Measurements from ENCODE around the gene TRAK1. TPM values are rescaled to one million over a fixed set of nuclear protein-coding genes. Genes with fewer than 3 reads are reported as not detected.
A peak's percentile ranks its signal among the peaks of the same experiment; 100 is the strongest.

The TRAK1 gene
- total and polyA plus RNA-seq, 2 donors (not counting 1 experiment from before 2014, with no cell fraction given): 71.3 to 129 TPM

GRCh38 chr3:42179110-42179725, 88.1 kb downstream of the TRAK1 start:
- peaks cover 53% of the 10 kb centered on the region for H3K79me2 ChIP-seq (ENCODE audit: control insufficient read depth, insufficient read depth, low read length)
- 90% methylated on average over 7 of the region's 7 CpGs for WGBS (ENCODE audit: insufficient coverage)
- peaks cover 50% of the 10 kb centered on the region for H4K20me1 ChIP-seq (ENCODE audit: control insufficient read depth, insufficient read depth, low read length, poor library complexity, severe bottlenecking)
- Mint-ChIP-seq H3K27me3 (no peaks in the 10 kb centered on the region), H3K4me1 (peaks cover 20% of the 10 kb centered on the region), H3K27ac (peak overlapping the region; percentile 42), H3K9me3 (ENCODE audit: insufficient read depth) (no peaks in the 10 kb centered on the region), H3K4me3 (no peak overlapping the region)
- TF ChIP-seq EZH2 (IDR thresholded peaks at IDR 0.05; ENCODE audit: borderline replicate concordance, insufficient read depth, low read depth, low read length, poor library complexity, severe bottlenecking) (no peak), CTCF (IDR thresholded peaks at IDR 0.05) (no peak)
- no peak overlapping the region for H3K9ac ChIP-seq (ENCODE audit: low read length)
- H3K9me3 ChIP-seq (ENCODE audit: control extremely low read depth in 1 of 3, control insufficient read depth in 2 of 3, insufficient read depth in 1 of 3, low read length in 2 of 3): no peaks in the 10 kb centered on the region
- CTCF ChIA-PET: interaction anchor here (3.4 kb wide), 1 partner anchor 12 kb away, joined by 12 read pairs; no protein-coding TSS in a partner anchor
- no peak overlapping the region for H3K27ac ChIP-seq (ENCODE audit: low read length in 2 of 2)
- no peak overlapping the region for H3K4me2 ChIP-seq (replicated peaks; ENCODE audit: low read depth, low read length, poor library complexity, severe bottlenecking)
- H3K4me3 ChIP-seq (ENCODE audit: control extremely low read depth in 1 of 5, extremely low read depth in 1 of 5, insufficient read depth in 1 of 5, low read depth in 2 of 5, low read length in 4 of 5): no peak overlapping the region
- intact Hi-C loops (cut with micrococcal nuclease): no loop called here
- peaks cover 16 to 21% of the 10 kb centered on the region in 2 donors for H3K4me1 ChIP-seq (ENCODE audit: control insufficient read depth in 2 of 2, insufficient read depth in 2 of 2, low read length in 2 of 2)
- no peak for DNase-seq
- no peak for ATAC-seq (ENCODE audit: low read depth)
- H2AFZ ChIP-seq (ENCODE audit: insufficient read depth, low read depth, low read length, poor library complexity, severe bottlenecking): no peak overlapping the region
- H3K36me3 ChIP-seq (replicated peaks in 1 of 2; ENCODE audit: control extremely low read depth in 1 of 2, control insufficient read depth in 1 of 2, extremely low read depth in 1 of 2, insufficient read depth in 2 of 2, low read length in 1 of 2): peaks cover 0 to 49% of the 10 kb centered on the region in 2 experiments
- POLR2A ChIA-PET: no interaction called here
- no peaks in the 10 kb centered on the region for H3K27me3 ChIP-seq (replicated peaks in 1 of 4; ENCODE audit: control extremely low read depth in 1 of 4, control insufficient read depth in 3 of 4, insufficient read depth in 4 of 4, low read length in 3 of 4)

- WGBS (ENCODE audit: insufficient coverage): 94% methylated on average over 6 of the region's 8 CpGs
- Mint-ChIP-seq H3K9me3 (ENCODE audit: insufficient read depth) (no peaks in the 10 kb centered on the region), H3K27me3 (no peaks in the 10 kb centered on the region), H3K4me1 (peaks cover 6% of the 10 kb centered on the region), H3K27ac (no peak overlapping the region), H3K4me3 (no peak overlapping the region)
- CTCF ChIA-PET: interaction anchor here (1.8 to 1.9 kb wide), 2 partner anchors 11 to 12 kb away, joined by 4 to 14 read pairs; no protein-coding TSS in a partner anchor
- ATAC-seq (ENCODE audit: low read depth): no peak
- POLR2A ChIA-PET: no interaction called here
- no peaks in the 10 kb centered on the region for H3K9me3 ChIP-seq (ENCODE audit: control extremely low read depth in 1 of 3, control insufficient read depth in 2 of 3, insufficient read depth in 1 of 3, low read length in 2 of 3)
- no peak overlapping the region for H3K4me2 ChIP-seq (replicated peaks; ENCODE audit: low read depth, low read length, poor library complexity, severe bottlenecking)
- peaks cover 34% of the 10 kb centered on the region for H4K20me1 ChIP-seq (ENCODE audit: control insufficient read depth, insufficient read depth, low read length, poor library complexity, severe bottlenecking)
- no peak overlapping the region for H3K9ac ChIP-seq (ENCODE audit: low read length)
- intact Hi-C loops (cut with micrococcal nuclease): no loop called here
- TF ChIP-seq CTCF (IDR thresholded peaks at IDR 0.05) (no peak), EZH2 (IDR thresholded peaks at IDR 0.05; ENCODE audit: borderline replicate concordance, insufficient read depth, low read depth, low read length, poor library complexity, severe bottlenecking) (no peak)
- peaks cover 39% of the 10 kb centered on the region for H3K79me2 ChIP-seq (ENCODE audit: control insufficient read depth, insufficient read depth, low read length)
- no peak overlapping the region for H3K4me3 ChIP-seq (ENCODE audit: control extremely low read depth in 1 of 5, extremely low read depth in 1 of 5, insufficient read depth in 1 of 5, low read depth in 2 of 5, low read length in 4 of 5)
- DNase-seq: no peak
- no peak overlapping the region for H2AFZ ChIP-seq (ENCODE audit: insufficient read depth, low read depth, low read length, poor library complexity, severe bottlenecking)
- H3K36me3 ChIP-seq (replicated peaks in 1 of 2; ENCODE audit: control extremely low read depth in 1 of 2, control insufficient read depth in 1 of 2, extremely low read depth in 1 of 2, insufficient read depth in 2 of 2, low read length in 1 of 2): peaks cover 0 to 63% of the 10 kb centered on the region in 2 experiments
- peaks cover 3 to 5% of the 10 kb centered on the region in 2 donors for H3K4me1 ChIP-seq (ENCODE audit: control insufficient read depth in 2 of 2, insufficient read depth in 2 of 2, low read length in 2 of 2)
- H3K27me3 ChIP-seq (replicated peaks in 1 of 4; ENCODE audit: control extremely low read depth in 1 of 4, control insufficient read depth in 3 of 4, insufficient read depth in 4 of 4, low read length in 3 of 4): no peaks in the 10 kb centered on the region
- H3K27ac ChIP-seq (ENCODE audit: low read length in 2 of 2): no peak overlapping the region
These were observed 89.7 kb downstream of the TRAK1 start for GRCh38 chr3:42180901-42181300.

Measured in B cell (primary cell).